Measurements from ENCODE around the gene KLC3. TPM values are rescaled to one million over a fixed set of nuclear protein-coding genes. Genes with fewer than 3 reads are reported as not detected.

KLC3 gene
- total RNA-seq, 1 experiment from 2014 or later: 22.8 TPM

GRCh38 chr19:45355402-45355801 is 14.9 kb downstream of the KLC3 start:
- BruUV-seq (replicated peaks): no TSS peak
- H3K36me3 ChIP-seq (ENCODE audit: control insufficient read depth in 1 of 2, insufficient read depth in 2 of 2, low read length in 2 of 2): peaks cover 28 to 39% of the 10 kb centered on the region in 2 experiments; a peak in 3 of 4 replicates
- DNase-seq (ENCODE audit: low read depth, low spot score): no peak
- no peaks in the 10 kb centered on the region for H3K27me3 ChIP-seq (ENCODE audit: insufficient read depth, low read length)
- H3K4me1 ChIP-seq (ENCODE audit: control insufficient read depth in 1 of 2, insufficient read depth in 2 of 2, low read length in 2 of 2): no peaks in the 10 kb centered on the region
- no peaks in the 10 kb centered on the region for H3K9me2 ChIP-seq (ENCODE audit: insufficient read depth)
- H3K27ac ChIP-seq (ENCODE audit: low read depth, low read length): no peak overlapping the region
- no peak overlapping the region for H2AFZ ChIP-seq (ENCODE audit: low read depth, low read length, poor library complexity, severe bottlenecking)
- no peak for TF ChIP-seq EZH2 (IDR thresholded peaks at IDR 0.05)
- RAD21 ChIA-PET (ENCODE audit: low non-redundant PET in 1 of 2, low total read pairs in 2 of 2, uncharacterized antibody in 2 of 2, unreplicated experiment in 2 of 2): no interaction called here
- no peak for ATAC-seq
- CTCF ChIA-PET: no interaction called here
- no peak overlapping the region for H3K4me2 ChIP-seq (ENCODE audit: low read length)
- no peaks in the 10 kb centered on the region for H3K9me3 ChIP-seq (ENCODE audit: control insufficient read depth in 1 of 2, insufficient read depth in 1 of 2, low read depth in 1 of 2, low read length in 2 of 2)
- intact Hi-C loops (cut with micrococcal nuclease): no loop called here
- POLR2A ChIA-PET: no interaction called here
- no peak overlapping the region for H3K9ac ChIP-seq (ENCODE audit: low read length)
- H4K20me1 ChIP-seq (ENCODE audit: insufficient read depth): no peaks in the 10 kb centered on the region
- no peaks in the 10 kb centered on the region for H3K79me2 ChIP-seq (ENCODE audit: insufficient read depth, low read length)
- no peak overlapping the region for H3K4me3 ChIP-seq (replicated peaks in 1 of 2; ENCODE audit: low read depth in 1 of 2, low read length in 2 of 2)

- no peaks in the 10 kb centered on the region for H3K4me1 ChIP-seq (ENCODE audit: control insufficient read depth in 1 of 2, insufficient read depth in 2 of 2, low read length in 2 of 2)
- H3K9me3 ChIP-seq (ENCODE audit: control insufficient read depth in 1 of 2, insufficient read depth in 1 of 2, low read depth in 1 of 2, low read length in 2 of 2): no peaks in the 10 kb centered on the region
- H2AFZ ChIP-seq (ENCODE audit: low read depth, low read length, poor library complexity, severe bottlenecking): no peak overlapping the region
- intact Hi-C loops (cut with micrococcal nuclease): no loop called here
- H3K27ac ChIP-seq (ENCODE audit: low read depth, low read length): no peak overlapping the region
- DNase-seq (ENCODE audit: low read depth, low spot score) (no peak), ATAC-seq (no peak)
- H3K27me3 ChIP-seq (ENCODE audit: insufficient read depth, low read length): no peaks in the 10 kb centered on the region
- ChIA-PET POLR2A (no interaction called here), RAD21 (ENCODE audit: low non-redundant PET in 1 of 2, low total read pairs in 2 of 2, uncharacterized antibody in 2 of 2, unreplicated experiment in 2 of 2) (no interaction called here), CTCF (no interaction called here)
- TF ChIP-seq TCF7L2 (IDR thresholded peaks at IDR 0.05; ENCODE audit: borderline replicate concordance, extremely low read depth, insufficient read depth, insufficient read length) (no peak), RAD21 (IDR thresholded peaks at IDR 0.05; ENCODE audit: low read depth) (no peak), FOSL1 (IDR thresholded peaks at IDR 0.05; ENCODE audit: low read depth) (no peak), CEBPB (IDR thresholded peaks at IDR 0.05; ENCODE audit: low read depth) (no peak), ZNF274 (IDR thresholded peaks at IDR 0.05; ENCODE audit: low read depth, low read length) (no peak)
- H3K4me3 ChIP-seq (replicated peaks in 1 of 2; ENCODE audit: low read depth in 1 of 2, low read length in 2 of 2): no peak overlapping the region
- no peak overlapping the region for H3K4me2 ChIP-seq (ENCODE audit: low read length)
- H3K36me3 ChIP-seq (ENCODE audit: control insufficient read depth in 1 of 2, insufficient read depth in 2 of 2, low read length in 2 of 2): peaks cover 28 to 39% of the 10 kb centered on the region in 2 experiments; a peak in 3 of 4 replicates
- H3K9me2 ChIP-seq (ENCODE audit: insufficient read depth): no peaks in the 10 kb centered on the region
- no peak overlapping the region for H3K9ac ChIP-seq (ENCODE audit: low read length)
- BruUV-seq (replicated peaks): no TSS peak
- H3K79me2 ChIP-seq (ENCODE audit: insufficient read depth, low read length): no peaks in the 10 kb centered on the region
- H4K20me1 ChIP-seq (ENCODE audit: insufficient read depth): no peaks in the 10 kb centered on the region
Observed at GRCh38 chr19:45355910-45356309, 15.4 kb downstream of the KLC3 start.

Measured in HCT116 (cell line).